SU-DHL-6 (cell line): ENCODE data around the gene SSR4.

ENCODE experiments used
- H2AFZ ChIP-seq: fragments of 200-600 bp; sonication (generic); 2 replicates; pipeline ENCODE4 v1.6.1; 2014; ENCODE audit warnings: low read depth, mild to moderate bottlenecking, moderate library complexity, mixed read lengths, antibody characterized with exemption, low read length; ENCODE audit not compliant: severe bottlenecking
- H3F3A ChIP-seq: fragments of 200-600 bp; shearing (Covaris generic); 2 replicates; pipeline ENCODE4 v1.6.0; 2016; ENCODE audit warnings: antibody characterized with exemption, mild to moderate bottlenecking; ENCODE audit not compliant: insufficient read depth
- H3K27ac ChIP-seq: fragments of 200-600 bp; sonication (generic); 2 replicates; pipeline ENCODE4 v1.5.1; 2016; ENCODE audit warnings: low read depth, mild to moderate bottlenecking, low read length, moderate library complexity, mixed read lengths
- H3K27me3 ChIP-seq: fragments of 200-600 bp; sonication (generic), shearing (Covaris generic); 2 replicates; pipeline ENCODE4 v1.6.0; 2014; ENCODE audit warnings: mild to moderate bottlenecking, low read length
- H3K36me3 ChIP-seq: fragments of 200-600 bp; sonication (generic); 2 replicates; pipeline ENCODE4 v1.6.1; 2014; ENCODE audit warnings: mild to moderate bottlenecking, low read length, mixed read lengths
- H3K4me2 ChIP-seq: fragments of 300-600, 200-600 bp; shearing (Covaris generic), sonication (generic); 2 replicates; pipeline ENCODE4 v1.6.0; 2014; ENCODE audit warnings: low read length, low read depth, mild to moderate bottlenecking; ENCODE audit not compliant: poor library complexity, severe bottlenecking
- H3K4me3 ChIP-seq: fragments of 200-600 bp; sonication (generic); 2 replicates; pipeline ENCODE4 v1.5.1; 2014; ENCODE audit warnings: antibody characterized with exemption, low read length, mild to moderate bottlenecking, mixed read lengths; ENCODE audit not compliant: insufficient read depth, poor library complexity, severe bottlenecking
- H3K79me2 ChIP-seq: fragments of 200-600 bp; sonication (generic); 2 replicates; pipeline ENCODE4 v1.6.1; 2014; ENCODE audit warnings: mild to moderate bottlenecking, low read length, moderate library complexity; ENCODE audit not compliant: insufficient read depth
- H3K9ac ChIP-seq: fragments of 200-600 bp; sonication (generic); 2 replicates; pipeline ENCODE4 v1.7.0; 2014; ENCODE audit warnings: mild to moderate bottlenecking, low read length
- H3K9me2 ChIP-seq: fragments of 200-600 bp; sonication (generic); replicated peaks from 2 replicates; pipeline ENCODE4 v1.6.1; 2014; ENCODE audit warnings: low read length; ENCODE audit not compliant: insufficient read depth
- H3K9me3 ChIP-seq: fragments of 200-600 bp; sonication (generic); 2 replicates; pipeline ENCODE4 v1.6.1; 2014; ENCODE audit warnings: low read length, mixed read lengths; ENCODE audit not compliant: insufficient read depth
- H4K20me1 ChIP-seq: fragments of 200-600 bp; sonication (generic); 2 replicates; pipeline ENCODE4 v1.6.1; 2014; ENCODE audit warnings: low read depth, mild to moderate bottlenecking, antibody characterized with exemption, low read length, moderate library complexity, mixed read lengths
- EZH2phosphoT487 ChIP-seq: fragments of 200-600 bp; sonication (generic), shearing (Covaris generic); conservative IDR thresholded peaks from 2 replicates; pipeline ENCODE4 v1.6.1; 2018; ENCODE audit warnings: mild to moderate bottlenecking, antibody characterized with exemption, low read length, moderate library complexity, mixed read lengths
- TF ChIP-seq, protein P1 (sequence below): fragments of 200-600 bp; sonication (generic); IDR thresholded peaks from one replicate; pipeline ENCODE4 v1.5.1; 2017; ENCODE audit warnings: antibody characterized with exemption, mild to moderate bottlenecking, low read length, moderate library complexity; ENCODE audit not compliant: insufficient read depth, poor library complexity, severe bottlenecking

SSR4 gene

DNA sequence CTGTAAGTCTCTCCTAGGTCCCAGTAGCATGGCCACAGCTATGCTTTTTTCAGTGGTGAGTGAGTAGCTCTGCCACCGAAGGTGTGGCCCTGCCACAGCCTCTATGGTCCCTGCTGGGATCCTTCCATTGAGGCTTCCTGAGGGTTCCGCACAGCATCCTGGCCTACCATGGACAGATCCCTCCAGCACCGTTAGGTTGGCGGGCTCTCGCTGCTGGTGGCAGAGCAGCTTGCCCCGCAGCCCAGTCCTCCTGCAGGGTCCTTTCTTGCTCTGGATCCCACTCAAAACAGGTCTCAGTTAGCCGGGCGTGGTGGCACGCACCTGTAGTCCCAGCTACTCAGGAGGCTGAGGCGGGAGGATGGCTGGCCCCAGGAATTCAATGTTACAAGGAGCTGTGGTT is 38.3 kb downstream of the SSR4 start:
- no peaks in the 10 kb centered on the region for H3K27me3 ChIP-seq
- no peaks in the 10 kb centered on the region for H3K79me2 ChIP-seq
- H2AFZ ChIP-seq, result no peak overlapping the region
- no peaks in the 10 kb centered on the region for H4K20me1 ChIP-seq
- no peaks in the 10 kb centered on the region for H3K9me3 ChIP-seq
- TF ChIP-seq, protein P1, sequence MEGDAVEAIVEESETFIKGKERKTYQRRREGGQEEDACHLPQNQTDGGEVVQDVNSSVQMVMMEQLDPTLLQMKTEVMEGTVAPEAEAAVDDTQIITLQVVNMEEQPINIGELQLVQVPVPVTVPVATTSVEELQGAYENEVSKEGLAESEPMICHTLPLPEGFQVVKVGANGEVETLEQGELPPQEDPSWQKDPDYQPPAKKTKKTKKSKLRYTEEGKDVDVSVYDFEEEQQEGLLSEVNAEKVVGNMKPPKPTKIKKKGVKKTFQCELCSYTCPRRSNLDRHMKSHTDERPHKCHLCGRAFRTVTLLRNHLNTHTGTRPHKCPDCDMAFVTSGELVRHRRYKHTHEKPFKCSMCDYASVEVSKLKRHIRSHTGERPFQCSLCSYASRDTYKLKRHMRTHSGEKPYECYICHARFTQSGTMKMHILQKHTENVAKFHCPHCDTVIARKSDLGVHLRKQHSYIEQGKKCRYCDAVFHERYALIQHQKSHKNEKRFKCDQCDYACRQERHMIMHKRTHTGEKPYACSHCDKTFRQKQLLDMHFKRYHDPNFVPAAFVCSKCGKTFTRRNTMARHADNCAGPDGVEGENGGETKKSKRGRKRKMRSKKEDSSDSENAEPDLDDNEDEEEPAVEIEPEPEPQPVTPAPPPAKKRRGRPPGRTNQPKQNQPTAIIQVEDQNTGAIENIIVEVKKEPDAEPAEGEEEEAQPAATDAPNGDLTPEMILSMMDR, result no peak
- no peak for TF ChIP-seq EZH2phosphoT487
- H3K4me3 ChIP-seq, result no peak overlapping the region
- H3K27ac ChIP-seq, result no peak overlapping the region
- no peaks in the 10 kb centered on the region for H3K36me3 ChIP-seq
- H3F3A ChIP-seq, result no peaks in the 10 kb centered on the region
- no peak overlapping the region for H3K4me2 ChIP-seq
- no peaks in the 10 kb centered on the region for H3K9me2 ChIP-seq
- H3K9ac ChIP-seq, result no peak overlapping the region

DNA sequence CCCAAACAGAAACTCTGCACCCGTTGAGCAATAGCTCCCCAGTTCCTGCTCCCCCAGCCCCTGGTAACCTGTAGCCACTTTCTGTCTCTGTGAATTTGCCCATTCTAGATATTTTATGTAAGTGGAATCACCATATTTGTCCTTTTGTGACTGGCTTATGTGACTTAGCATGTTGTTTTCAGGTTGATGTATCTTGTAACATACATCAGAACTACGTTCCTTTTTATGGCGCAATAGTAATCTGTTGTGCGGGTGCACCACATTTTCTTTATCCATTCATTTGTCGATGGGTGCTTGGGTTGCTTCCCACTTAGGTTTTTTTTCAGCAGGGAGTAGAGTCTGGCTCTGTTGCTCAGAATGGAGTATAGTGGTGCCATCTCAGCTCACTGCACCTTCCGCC is 42.5 kb downstream of the SSR4 start:
- H3K79me2 ChIP-seq, result no peaks in the 10 kb centered on the region
- TF ChIP-seq, protein P1, result no peak
- no peak for TF ChIP-seq EZH2phosphoT487
- H3K4me3 ChIP-seq, result no peak overlapping the region
- no peak overlapping the region for H3K9ac ChIP-seq
- H3K9me2 ChIP-seq, result no peaks in the 10 kb centered on the region
- no peaks in the 10 kb centered on the region for H3K36me3 ChIP-seq
- no peaks in the 10 kb centered on the region for H3K9me3 ChIP-seq
- H3F3A ChIP-seq, result no peaks in the 10 kb centered on the region
- H3K27me3 ChIP-seq, result no peaks in the 10 kb centered on the region
- H2AFZ ChIP-seq, result no peak overlapping the region
- H3K4me2 ChIP-seq, result no peak overlapping the region
- no peaks in the 10 kb centered on the region for H4K20me1 ChIP-seq
- no peak overlapping the region for H3K27ac ChIP-seq

DNA sequence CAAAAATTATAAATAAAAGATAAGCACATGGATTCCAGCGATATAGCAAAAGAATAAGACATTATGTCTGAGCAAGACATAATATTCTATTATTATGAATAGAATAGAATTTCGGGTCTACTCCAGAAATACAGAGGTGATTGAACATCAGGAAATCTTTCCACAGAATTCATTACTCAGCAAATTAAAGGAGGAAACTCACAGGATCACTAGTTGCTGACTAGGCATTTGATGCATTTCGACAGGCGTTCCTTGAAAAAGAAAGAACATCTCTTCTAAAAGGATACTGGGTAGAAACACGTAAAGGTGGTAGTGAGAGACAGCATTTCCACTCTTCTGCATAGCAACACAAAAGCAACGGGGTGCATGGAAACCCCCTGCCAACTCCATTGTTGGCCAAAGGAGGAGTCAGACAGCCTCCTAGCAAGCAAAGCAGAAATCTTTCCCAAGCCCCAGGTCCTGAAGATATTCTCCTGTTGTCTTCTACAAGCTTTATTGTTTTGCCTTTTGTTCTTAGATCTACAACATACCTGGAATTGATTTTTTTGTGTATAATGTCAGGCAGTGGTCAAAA is 50.1 kb downstream of the SSR4 start:
- Histone ChIP-seq H3F3A (no peaks in the 10 kb centered on the region), H3K36me3 (no peaks in the 10 kb centered on the region), H3K9ac (no peak overlapping the region), H3K79me2 (no peaks in the 10 kb centered on the region), H3K9me3 (no peaks in the 10 kb centered on the region), H4K20me1 (no peaks in the 10 kb centered on the region), H3K4me3 (no peak overlapping the region), H3K4me2 (no peak overlapping the region), H2AFZ (no peak overlapping the region), H3K27me3 (no peaks in the 10 kb centered on the region), H3K9me2 (no peaks in the 10 kb centered on the region), H3K27ac (no peak overlapping the region)
- TF ChIP-seq, protein P1, result no peak
- no peak for TF ChIP-seq EZH2phosphoT487
